Endothelial cell of umbilical vein (primary cell): Measurements from ENCODE around the gene CCDC59.
A peak's percentile ranks its signal among the peaks of the same experiment; 100 is the strongest.

ENCODE experiments used
- CTCF ChIP-seq, 2 donors: IDR thresholded peaks; 1 replicate in 1 of 2; 2 replicates in 1 of 2; pipeline ENCODE4 v1.5.1; 2011; ENCODE audit warnings: low read length in 2 of 2, mild to moderate bottlenecking in 2 of 2, moderate library complexity in 2 of 2, control low read depth in 1 of 2, inconsistent platforms in 1 of 2, low read depth in 1 of 2; ENCODE audit not compliant: insufficient read depth in 1 of 2; ENCODE audit errors: extremely low read depth in 1 of 2
- EZH2 ChIP-seq: IDR thresholded peaks from 2 replicates; pipeline ENCODE4 v1.6.1; 2012; ENCODE audit warnings: borderline replicate concordance, low read depth, mild to moderate bottlenecking, moderate library complexity, low read length, inconsistent platforms; ENCODE audit not compliant: severe bottlenecking
- FOS ChIP-seq: IDR thresholded peaks from 2 replicates; pipeline ENCODE4 v1.6.1; 2011; ENCODE audit warnings: mild to moderate bottlenecking, low read length, moderate library complexity, borderline replicate concordance; ENCODE audit not compliant: insufficient read depth
- JUN ChIP-seq: IDR thresholded peaks from 2 replicates; pipeline ENCODE4 v1.6.1; 2011; ENCODE audit warnings: borderline replicate concordance, low read depth; ENCODE audit not compliant: insufficient read length, insufficient read depth
- MAX ChIP-seq: IDR thresholded peaks from 2 replicates; pipeline ENCODE4 v1.6.1; 2011; ENCODE audit not compliant: insufficient read depth, insufficient read length
- POLR2A ChIP-seq: IDR thresholded peaks from 2 replicates; pipeline ENCODE4 v1.6.1; 2012; ENCODE audit warnings: low read depth, mild to moderate bottlenecking, control low read depth, low read length
- POLR2AphosphoS5 ChIP-seq: IDR thresholded peaks from 2 replicates; pipeline ENCODE4 v1.6.1; 2012; ENCODE audit warnings: low read depth, mild to moderate bottlenecking, control low read depth, low read length, moderate library complexity; ENCODE audit not compliant: insufficient read depth

GRCh38 chr12:82407481-82407880, 49.3 kb upstream of the CCDC59 start:
- TF ChIP-seq CTCF (IDR thresholded peaks at IDR 0.05; ENCODE audit: extremely low read depth in 1 of 2, insufficient read depth in 1 of 2, low read depth in 1 of 2, low read length in 2 of 2) (no peak), POLR2A (no peak), POLR2AphosphoS5 (no peak), EZH2 (no peak), JUN (peak; percentile 21), MAX (no peak), FOS (no peak)
